ENCODE results near the gene IP6K3.

The IP6K3 gene

GRCh38 chr6:33689148-33689494, 57.6 kb downstream of the IP6K3 start:
- in situ Hi-C loops (cut with HindIII; ENCODE audit: low sequenced_read_pairs): no loop called here
- no peak for DNase-seq (ENCODE audit: low read depth, low spot score)
- H3K4me3 ChIP-seq (ENCODE audit: low read depth, low read length): no peak overlapping the region
- no peak for TF ChIP-seq CTCF (IDR thresholded peaks at IDR 0.05; ENCODE audit: low read depth, low read length)

GRCh38 chr6:33688451-33689147, 58.1 kb downstream of the IP6K3 start:
- TF ChIP-seq CTCF (IDR thresholded peaks at IDR 0.05; ENCODE audit: low read depth, low read length): no peak

GRCh38 chr6:33688006-33688405, 58.7 kb downstream of the IP6K3 start:
- no peak overlapping the region for H3K4me3 ChIP-seq (ENCODE audit: low read depth, low read length)
- DNase-seq (ENCODE audit: low read depth, low spot score): no peak
- in situ Hi-C loops (cut with HindIII; ENCODE audit: low sequenced_read_pairs): no loop called here
- no peak for TF ChIP-seq CTCF (IDR thresholded peaks at IDR 0.05; ENCODE audit: low read depth, low read length)

More at GRCh38 chr6:33688451-33689147, 58.1 kb downstream of the IP6K3 start:
- no peak for DNase-seq (ENCODE audit: low read depth, low spot score)
- in situ Hi-C loops (cut with HindIII; ENCODE audit: low sequenced_read_pairs): no loop called here
- H3K4me3 ChIP-seq (ENCODE audit: low read depth, low read length): no peak overlapping the region

GRCh38 chr6:33686981-33687975, 59.4 kb downstream of the IP6K3 start:
- H3K4me3 ChIP-seq (ENCODE audit: low read depth, low read length): no peak overlapping the region
- in situ Hi-C loops (cut with HindIII; ENCODE audit: low sequenced_read_pairs): no loop called here
- no peak for DNase-seq (ENCODE audit: low read depth, low spot score)
- no peak for TF ChIP-seq CTCF (IDR thresholded peaks at IDR 0.05; ENCODE audit: low read depth, low read length)

- no peak for TF ChIP-seq CTCF (IDR thresholded peaks at IDR 0.05; ENCODE audit: low read depth, low read length)
- in situ Hi-C loops (cut with HindIII; ENCODE audit: low sequenced_read_pairs): no loop called here
- no peak for DNase-seq (ENCODE audit: low read depth, low spot score)
- no peak overlapping the region for H3K4me3 ChIP-seq (ENCODE audit: low read depth, low read length)
These were observed 60.3 kb downstream of the IP6K3 start for GRCh38 chr6:33686225-33686924.
